Activated CD8-positive, alpha-beta T cell treated with anti-CD3 and anti-CD28 coated beads for 36 hours (primary cell): Measurements from ENCODE around the gene PSMD3. TPM values are rescaled to one million over a fixed set of nuclear protein-coding genes. Genes with fewer than 3 reads are reported as not detected.

Source experiments
- ATAC-seq: fragments of 200-7000 bp; cut with Tn5 transposase; one replicate; pipeline ENCODE4 v1.10.0; 2021; ENCODE audit warnings: mild to moderate bottlenecking, moderate library complexity
- CTCF ChIA-PET: fragments of 350-600 bp; sonication (Branson Sonifier 250); formaldehyde crosslinking; loops from one replicate; lab custom pipeline; 2021; ENCODE audit warnings: antibody characterized with exemption; lab: Charles Lee
- POLR2A ChIA-PET: fragments of 350-600 bp; sonication (Branson Sonifier 250); formaldehyde crosslinking; loops from one replicate; lab custom pipeline; 2021; ENCODE audit warnings: antibody characterized with exemption; lab: Charles Lee
- DNase-seq: peaks from one replicate; pipeline ENCODE4 v3.0.0-alpha.2; 2020
- H3K27ac Mint-ChIP-seq: one replicate; pipeline ENCODE4 v1.8.0; 2021; ENCODE audit warnings: mild to moderate bottlenecking, mixed read lengths
- H3K27me3 Mint-ChIP-seq: one replicate; pipeline ENCODE4 v1.8.0; 2021; ENCODE audit warnings: mixed read lengths
- H3K36me3 Mint-ChIP-seq: one replicate; pipeline ENCODE4 v1.8.0; 2021; ENCODE audit warnings: low read depth, mixed read lengths
- H3K4me1 Mint-ChIP-seq: one replicate; pipeline ENCODE4 v1.8.0; 2021; ENCODE audit warnings: low read depth, mixed read lengths
- H3K4me3 Mint-ChIP-seq: one replicate; pipeline ENCODE4 v1.8.0; 2021; ENCODE audit warnings: mild to moderate bottlenecking, moderate library complexity, mixed read lengths
- H3K9me3 Mint-ChIP-seq: one replicate; pipeline ENCODE4 v1.8.0; 2021; ENCODE audit warnings: mixed read lengths
- CTCF ChIP-seq: fragments of 200-600 bp; IDR thresholded peaks from one replicate; pipeline ENCODE4 v1.8.0; 2022; ENCODE audit warnings: antibody characterized with exemption, mild to moderate bottlenecking
- intact Hi-C: fragments of 100-400 bp; cut with micrococcal nuclease; formaldehyde crosslinking; loops from one replicate; pipeline ENCODE4 v1.10.0; 2022
- total RNA-seq, 2 experiments: library from RNA; stranded (reverse); gene quantifications; one replicate each; pipeline ENCODE4 v1.2.3, GENCODE V29; 2021

PSMD3 gene
- 100 to 1,000 TPM; 149 to 153 TPM for total RNA-seq

- intact Hi-C loops: loop anchor here (10.0 kb wide), 2 partner anchors 116 to 356 kb away; partner anchors contain the start of genes IKZF3, PPP1R1B and ZPBP2
- Mint-ChIP-seq H3K27ac (peak within 1 kb of the TSS; percentile 92), H3K4me3 (peak within 1 kb of the TSS; percentile 92), H3K36me3 (peaks cover 28% of the 10 kb centered on the region), H3K4me1 (peaks cover 25% of the 10 kb centered on the region), H3K27me3 (no peaks in the 10 kb centered on the region), H3K9me3 (no peaks in the 10 kb centered on the region)
- POLR2A ChIA-PET: interaction anchor here (0.5 to 2.0 kb wide), 14 partner anchors 10 to 362 kb away, joined by 3 to 6 read pairs (median 3); partner anchors contain the start of genes CASC3 and MIEN1
- CTCF ChIA-PET: interaction anchor here (0.7 to 3.0 kb wide), 31 partner anchors 8 to 359 kb away, joined by 3 to 40 read pairs (median 4); partner anchors contain the start of genes ERBB2, GSDMA and ORMDL3
- ATAC-seq: peak; percentile 96
- peak; percentile 50 for TF ChIP-seq CTCF
- peak; percentile 100 for DNase-seq
These were observed at the start of gene PSMD3 for GRCh38 chr17:39980351-39981206. TSS of gene PSMD3 (plus strand) at chr17:39980807. CDS start at chr17:39980971, 164 bp downstream.

- intact Hi-C loops: no loop called here
- Mint-ChIP-seq H3K36me3 (no peaks in the 10 kb centered on the region), H3K27ac (no peak overlapping the region), H3K27me3 (no peaks in the 10 kb centered on the region), H3K4me1 (peaks cover 9% of the 10 kb centered on the region), H3K4me3 (no peak overlapping the region), H3K9me3 (no peaks in the 10 kb centered on the region)
- no peak for TF ChIP-seq CTCF
- ATAC-seq (no peak), DNase-seq (no peak)
- ChIA-PET CTCF (no interaction called here), POLR2A (no interaction called here)
These were observed 46.7 kb upstream of the PSMD3 start for GRCh38 chr17:39933912-39934311.

GRCh38 chr17:39934324-39934723 is 46.3 kb upstream of the PSMD3 start:
- Mint-ChIP-seq H3K4me1 (peaks cover 7% of the 10 kb centered on the region), H3K4me3 (no peak overlapping the region), H3K9me3 (no peaks in the 10 kb centered on the region), H3K27me3 (no peaks in the 10 kb centered on the region), H3K27ac (no peak overlapping the region), H3K36me3 (no peaks in the 10 kb centered on the region)
- DNase-seq (no peak), ATAC-seq (no peak)
- no peak for TF ChIP-seq CTCF
- CTCF ChIA-PET: no interaction called here
- POLR2A ChIA-PET: no interaction called here
- intact Hi-C loops: no loop called here

- TF ChIP-seq CTCF: no peak
- intact Hi-C loops: no loop called here
- H3K4me3 Mint-ChIP-seq: no peak overlapping the region
- H3K36me3 Mint-ChIP-seq: no peaks in the 10 kb centered on the region
- DNase-seq: no peak
- H3K9me3 Mint-ChIP-seq: no peaks in the 10 kb centered on the region
- ChIA-PET CTCF (no interaction called here), POLR2A (no interaction called here)
- no peak overlapping the region for H3K27ac Mint-ChIP-seq
- H3K27me3 Mint-ChIP-seq: no peaks in the 10 kb centered on the region
- H3K4me1 Mint-ChIP-seq: peaks cover 14% of the 10 kb centered on the region
- ATAC-seq: no peak
These were observed 44.7 kb upstream of the PSMD3 start for GRCh38 chr17:39935909-39936308.

- H3K4me3 Mint-ChIP-seq: no peak overlapping the region
- H3K9me3 Mint-ChIP-seq: no peaks in the 10 kb centered on the region
- peaks cover 16% of the 10 kb centered on the region for H3K4me1 Mint-ChIP-seq
- no peak for TF ChIP-seq CTCF
- H3K27me3 Mint-ChIP-seq: no peaks in the 10 kb centered on the region
- no peak for ATAC-seq
- ChIA-PET CTCF (interaction anchor here (0.6 to 1.2 kb wide), 3 partner anchors 28 to 316 kb away, joined by 3 to 5 read pairs (median 3); no protein-coding TSS in a partner anchor), POLR2A (interaction anchor here (1.4 kb wide), 1 partner anchor 10 kb away, joined by 5 read pairs; the partner anchor contains the start of genes LRRC3C and ORMDL3)
- DNase-seq: no peak
- no peak overlapping the region for H3K27ac Mint-ChIP-seq
- intact Hi-C loops: no loop called here
- H3K36me3 Mint-ChIP-seq: no peaks in the 10 kb centered on the region
These were observed 43.2 kb upstream of the PSMD3 start for GRCh38 chr17:39937447-39937846.
